ENCODE data around the gene SEMA3G.
A peak's percentile ranks its signal among the peaks of the same experiment; 100 is the strongest.

SEMA3G gene

GRCh38 chr3:52444860-52445793 lies at the start of gene SEMA3G:
TSS of gene SEMA3G (minus strand) at chr3:52445103. CDS start at chr3:52445027, 76 bp downstream.
- DNase-seq (ENCODE audit: low read depth), result peak; percentile 57

DNA sequence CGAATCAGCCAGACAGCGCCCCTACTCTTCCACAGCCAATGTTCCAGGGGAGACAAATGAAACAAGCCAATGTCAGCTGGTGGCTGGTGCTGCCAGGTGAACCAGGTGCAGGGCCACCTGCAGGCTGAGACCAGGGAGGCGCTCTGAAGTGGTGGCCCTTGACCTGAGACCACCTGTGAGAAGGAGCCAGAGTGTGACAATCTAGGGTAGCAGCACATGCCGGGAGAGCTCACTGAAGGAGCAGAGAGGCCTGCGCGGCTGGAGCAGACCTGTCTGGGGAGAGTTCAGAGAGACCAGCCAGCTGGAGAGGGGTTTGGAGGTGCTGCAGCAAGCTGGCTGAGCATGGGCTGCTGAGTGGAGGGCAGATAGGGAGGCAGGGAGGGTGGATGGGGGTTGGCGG lies 49.5 kb upstream of the SEMA3G start:
- DNase-seq (ENCODE audit: low read depth), result no peak

GRCh38 chr3:52493232-52494017 lies 48.5 kb upstream of the SEMA3G start:
- no peak for DNase-seq (ENCODE audit: low read depth)

- DNase-seq (ENCODE audit: low read depth), result no peak
Measured at GRCh38 chr3:52492059-52492458, 47.2 kb upstream of the SEMA3G start.

- no peak for DNase-seq (ENCODE audit: low read depth)
Measured at GRCh38 chr3:52490939-52491526, 46.1 kb upstream of the SEMA3G start.

GRCh38 chr3:52490035-52490938 lies 45.4 kb upstream of the SEMA3G start:
- no peak for DNase-seq (ENCODE audit: low read depth)

DNA sequence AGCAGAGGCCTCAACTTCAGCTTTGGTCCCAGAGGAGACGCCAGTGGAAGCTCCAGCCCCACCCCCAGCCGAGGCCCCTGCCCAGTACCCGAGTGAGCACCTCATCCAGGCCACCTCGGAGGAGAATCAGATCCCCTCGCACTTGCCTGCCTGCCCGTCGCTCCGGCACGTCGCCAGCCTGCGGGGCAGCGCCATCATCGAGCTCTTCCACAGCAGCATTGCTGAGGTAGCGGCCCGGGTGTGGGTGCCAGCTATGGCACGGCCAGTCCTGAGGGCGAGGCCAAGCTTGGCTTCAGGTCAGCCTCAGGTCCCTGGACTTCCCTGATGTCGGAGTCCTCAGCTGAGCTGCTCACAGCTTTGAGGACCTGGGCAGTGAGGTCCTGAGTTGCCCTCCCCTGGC lies 44.5 kb upstream of the SEMA3G start:
- DNase-seq (ENCODE audit: low read depth), result no peak

DNA sequence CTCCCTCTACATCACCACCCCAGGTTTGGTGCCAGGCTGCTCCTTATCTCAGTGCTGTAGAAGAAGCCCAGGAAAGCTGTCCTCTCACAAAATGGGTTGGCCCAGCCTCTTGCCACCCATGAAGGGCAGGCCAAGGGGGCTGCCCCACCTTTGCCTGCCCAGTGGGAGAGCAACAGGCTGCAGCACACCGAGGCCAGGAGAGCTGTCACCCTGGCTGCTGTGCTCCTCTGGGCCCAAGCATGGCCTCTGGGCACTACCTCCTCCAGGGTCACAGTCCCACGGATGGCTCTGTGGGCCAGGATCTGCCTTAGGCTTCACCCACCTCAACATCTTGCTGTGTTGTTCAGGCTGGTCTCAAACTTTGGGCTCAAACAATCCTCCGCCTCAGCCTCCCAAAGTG lies 43.8 kb upstream of the SEMA3G start:
- DNase-seq (ENCODE audit: low read depth), result no peak

GRCh38 chr3:52487788-52488691 lies 43.1 kb upstream of the SEMA3G start:
- DNase-seq (ENCODE audit: low read depth), result no peak

DNA sequence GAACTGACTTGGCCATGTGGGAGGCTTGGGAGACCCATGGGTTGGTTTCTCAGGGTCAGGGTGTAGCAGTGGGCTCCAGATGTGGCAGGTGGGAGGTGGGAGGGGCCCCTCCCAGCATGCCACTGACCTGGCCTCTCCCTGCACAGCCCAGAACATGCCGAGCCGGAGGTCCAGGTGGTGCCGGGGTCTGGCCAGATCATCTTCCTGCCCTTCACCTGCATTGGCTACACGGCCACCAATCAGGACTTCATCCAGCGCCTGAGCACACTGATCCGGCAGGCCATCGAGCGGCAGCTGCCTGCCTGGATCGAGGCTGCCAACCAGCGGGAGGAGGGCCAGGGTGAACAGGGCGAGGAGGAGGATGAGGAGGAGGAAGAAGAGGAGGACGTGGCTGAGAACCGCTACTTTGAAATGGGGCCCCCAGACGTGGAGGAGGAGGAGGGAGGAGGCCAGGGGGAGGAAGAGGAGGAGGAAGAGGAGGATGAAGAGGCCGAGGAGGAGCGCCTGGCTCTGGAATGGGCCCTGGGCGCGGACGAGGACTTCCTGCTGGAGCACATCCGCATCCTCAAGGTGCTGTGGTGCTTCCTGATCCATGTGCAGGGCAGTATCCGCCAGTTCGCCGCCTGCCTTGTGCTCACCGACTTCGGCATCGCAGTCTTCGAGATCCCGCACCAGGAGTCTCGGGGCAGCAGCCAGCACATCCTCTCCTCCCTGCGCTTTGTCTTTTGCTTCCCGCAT lies 42.3 kb upstream of the SEMA3G start:
- no peak for DNase-seq (ENCODE audit: low read depth)

GRCh38 chr3:52484680-52485461 lies 40.0 kb upstream of the SEMA3G start:
- no peak for DNase-seq (ENCODE audit: low read depth)

GRCh38 chr3:52483577-52484381 lies 38.9 kb upstream of the SEMA3G start:
- DNase-seq (ENCODE audit: low read depth), result peak; percentile 72

- DNase-seq (ENCODE audit: low read depth), result no peak
Measured at GRCh38 chr3:52483081-52483480, 38.2 kb upstream of the SEMA3G start.

DNA sequence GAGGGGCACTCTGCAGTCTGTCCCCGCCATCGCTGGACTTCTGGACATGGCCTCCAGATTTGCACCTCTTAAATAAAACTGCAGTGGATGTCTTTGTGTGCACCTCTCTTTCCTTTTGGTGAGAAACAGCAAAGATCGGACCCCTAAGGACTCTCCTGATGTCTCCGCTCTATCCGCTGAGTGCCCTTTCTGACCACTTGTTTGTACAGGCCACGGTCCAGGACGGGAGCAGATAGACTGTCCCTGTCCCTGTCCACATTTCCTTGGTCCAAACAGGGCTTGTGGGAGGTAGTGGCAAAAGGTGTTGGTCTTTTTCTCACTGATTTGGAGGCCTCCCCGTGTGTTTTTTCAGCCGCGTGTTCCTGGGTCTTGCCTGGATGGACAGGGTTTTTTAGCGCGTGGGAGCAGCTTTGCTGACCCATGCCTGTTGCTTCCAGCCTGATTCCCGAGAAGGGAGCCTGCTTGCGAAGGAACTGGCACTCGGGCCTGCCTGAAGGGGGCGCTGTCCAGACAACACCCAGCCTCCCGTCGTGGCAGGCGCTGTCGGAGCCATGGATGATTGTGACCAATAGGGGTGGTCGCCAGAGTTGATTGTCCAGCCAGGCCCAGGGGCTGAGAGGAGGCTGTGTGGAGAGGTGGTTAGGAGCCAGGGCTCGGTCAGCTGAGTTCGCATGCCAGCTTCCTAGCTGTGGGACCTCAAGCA lies 37.1 kb upstream of the SEMA3G start:
- DNase-seq (ENCODE audit: low read depth), result no peak

DNA sequence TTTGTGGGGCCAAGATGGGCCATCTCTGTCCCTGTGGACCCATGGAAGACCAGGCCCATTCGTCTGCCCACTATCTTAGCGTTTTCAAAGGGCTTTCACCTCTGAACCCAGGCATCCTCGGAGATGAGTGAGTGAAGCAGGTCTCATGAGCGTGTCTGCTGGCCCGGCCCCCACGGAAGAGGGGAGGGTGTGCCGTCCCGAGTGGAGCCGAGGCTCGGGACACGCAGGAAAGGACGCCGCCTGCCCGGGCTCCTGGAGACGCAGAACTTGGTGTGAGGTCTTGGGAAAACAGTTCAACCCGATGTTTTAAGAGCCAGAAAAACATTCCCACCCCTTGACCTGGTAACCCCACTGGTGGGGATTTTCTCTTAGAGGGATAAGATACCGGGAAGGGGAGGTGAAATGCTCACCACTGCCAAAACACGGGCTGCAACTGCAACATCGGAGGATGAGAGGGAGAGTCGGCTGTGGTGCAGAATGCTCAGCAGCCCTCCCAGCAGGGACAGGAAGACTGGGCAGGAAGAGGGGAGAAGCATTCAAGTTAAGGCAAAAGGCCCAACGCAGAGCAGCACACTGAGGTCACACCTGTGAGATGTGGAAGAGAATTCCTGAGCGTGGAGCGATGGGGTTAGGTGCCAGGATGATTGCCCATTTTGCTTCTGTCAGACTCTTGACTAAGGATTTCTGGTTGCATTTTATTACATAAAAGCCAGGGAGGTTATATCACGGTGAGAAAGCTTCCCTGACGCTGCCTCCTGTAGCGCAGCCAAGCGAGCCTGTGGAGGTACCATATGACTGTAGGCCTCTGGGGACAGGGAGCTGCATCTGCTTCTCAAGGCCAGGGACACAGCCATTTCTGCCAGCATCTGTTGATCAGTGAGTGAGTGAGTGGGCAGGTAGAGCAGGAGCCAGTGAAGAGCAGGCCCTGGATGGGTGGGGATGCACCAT lies 36.1 kb upstream of the SEMA3G start:
- no peak for DNase-seq (ENCODE audit: low read depth)

DNA sequence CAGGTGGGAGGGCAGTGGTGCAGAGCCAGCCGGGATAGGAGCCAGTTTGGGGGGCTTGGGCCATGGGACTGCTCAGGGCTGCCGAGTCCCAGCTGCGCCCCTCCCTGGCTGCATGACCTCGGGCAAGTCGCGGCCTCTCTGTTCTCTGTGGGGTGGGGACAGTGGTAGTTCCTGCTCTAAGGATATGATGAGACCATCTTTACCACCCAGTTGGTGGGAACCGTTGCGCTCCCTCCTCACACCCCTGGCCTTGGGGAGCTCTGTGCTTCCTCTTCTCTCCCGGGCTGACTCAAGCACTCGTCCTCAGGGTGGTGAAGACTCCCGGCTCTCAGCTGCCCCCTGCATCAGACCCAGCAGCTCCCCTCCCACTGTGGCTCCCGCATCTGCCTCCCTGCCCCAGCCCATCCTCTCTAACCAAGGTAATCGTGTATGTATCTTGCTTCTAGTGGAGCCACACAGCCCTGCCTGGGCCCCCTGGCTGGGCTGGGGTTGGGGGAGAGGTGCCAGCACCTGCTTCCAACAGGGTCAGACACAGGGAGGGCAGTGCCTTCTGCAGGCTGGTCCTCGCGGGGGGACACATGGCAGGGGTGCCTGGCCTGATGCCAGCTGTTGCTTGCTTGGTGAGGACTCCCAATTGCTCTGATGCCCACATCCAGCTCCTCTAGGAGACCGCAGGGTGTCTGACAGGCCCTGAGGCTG lies 35.1 kb upstream of the SEMA3G start:
- DNase-seq (ENCODE audit: low read depth), result no peak
